CD4-positive, alpha-beta memory T cell (primary cell): ENCODE data around the gene IFNA17. TPM values are rescaled to one million over a fixed set of nuclear protein-coding genes. Genes with fewer than 3 reads are reported as not detected.
"Not testable (repeated sequence)": the region's sequence is repeated elsewhere in the genome, so short reads cannot be mapped to it uniquely, and the experiment has no call there.

Experiments used
- CTCF ChIA-PET: fragments of 350-600 bp; sonication (Branson Sonifier 250); formaldehyde crosslinking; loops from one replicate; lab custom pipeline; 2021; ENCODE audit warnings: inconsistent platforms; ENCODE audit not compliant: partially characterized antibody; lab: Charles Lee
- POLR2A ChIA-PET: fragments of 350-600 bp; sonication (Branson Sonifier 250); formaldehyde crosslinking; loops from one replicate; lab custom pipeline; 2021; ENCODE audit not compliant: partially characterized antibody; lab: Charles Lee
- DNase-seq, 5 donors: peaks; one replicate each; pipeline versions ENCODE4 v3.0.0 to v3.0.0-alpha.2; 2020 to 2022; ENCODE audit warnings: mixed read lengths in 1 of 5
- H3K27ac ChIP-seq: one replicate; pipeline ENCODE4 v1.7.0; 2013; ENCODE audit warnings: low read depth, low read length
- H3K27me3 ChIP-seq: 2 replicates; pipeline ENCODE4 v1.7.0; 2013; ENCODE audit warnings: mild to moderate bottlenecking, low read length, moderate library complexity; ENCODE audit not compliant: insufficient read depth
- H3K36me3 ChIP-seq: 2 replicates; pipeline ENCODE4 v1.7.0; 2013; ENCODE audit warnings: mild to moderate bottlenecking, low read length, moderate library complexity; ENCODE audit not compliant: insufficient read depth
- H3K4me1 ChIP-seq: 2 replicates; pipeline ENCODE4 v1.7.0; 2013; ENCODE audit warnings: mild to moderate bottlenecking, low read length, moderate library complexity; ENCODE audit not compliant: insufficient read depth
- H3K4me3 ChIP-seq, 2 donors: one replicate each; pipeline ENCODE4 v1.7.0; 2013; ENCODE audit warnings: low read length in 2 of 2, mild to moderate bottlenecking in 1 of 2
- H3K9me3 ChIP-seq, 2 donors: one replicate each; pipeline ENCODE4 v1.7.0; 2013; ENCODE audit warnings: low read length in 2 of 2, control low read depth in 1 of 2; ENCODE audit not compliant: control insufficient read depth in 1 of 2
- H3K27ac Mint-ChIP-seq, 7 donors: one replicate each; pipeline ENCODE4 v1.8.0; 2020 to 2021; ENCODE audit warnings: mixed read lengths in 7 of 7, mild to moderate bottlenecking in 6 of 7, inconsistent platforms in 3 of 7, moderate library complexity in 3 of 7
- H3K27me3 Mint-ChIP-seq, 2 donors: one replicate each; pipeline ENCODE4 v1.8.0; 2020 to 2021; ENCODE audit warnings: mixed read lengths in 2 of 2
- H3K36me3 Mint-ChIP-seq, 2 donors: one replicate each; pipeline ENCODE4 v1.8.0; 2020 to 2021; ENCODE audit warnings: mixed read lengths in 2 of 2, inconsistent platforms in 1 of 2, mild to moderate bottlenecking in 1 of 2
- H3K4me1 Mint-ChIP-seq, 4 donors: one replicate each; pipeline ENCODE4 v1.8.0; 2020 to 2021; ENCODE audit warnings: mixed read lengths in 4 of 4, mild to moderate bottlenecking in 1 of 4
- H3K4me3 Mint-ChIP-seq, 8 donors: one replicate each; pipeline ENCODE4 v1.8.0; 2020 to 2021; ENCODE audit warnings: mixed read lengths in 8 of 8, mild to moderate bottlenecking in 7 of 8, moderate library complexity in 6 of 8, inconsistent platforms in 3 of 8
- H3K9me3 Mint-ChIP-seq, 8 donors: one replicate each; pipeline ENCODE4 v1.8.0; 2020 to 2021; ENCODE audit warnings: mixed read lengths in 8 of 8, mild to moderate bottlenecking in 5 of 8, inconsistent platforms in 3 of 8, moderate library complexity in 1 of 8
- intact Hi-C: fragments of 100-400 bp; cut with micrococcal nuclease; formaldehyde crosslinking; loops from one replicate; pipeline ENCODE4 v1.15.1; 2023
- polyA plus RNA-seq, 2 donors: library from polyadenylated mRNA; unstranded; fragments of 300-500 nt; fragmentation: Illumina TruSeq; gene quantifications; one replicate each; pipeline ENCODE4 v1.2.3, GENCODE V29; 2021
- total RNA-seq, 2 experiments: library from RNA; stranded (reverse); gene quantifications; one replicate each; pipeline ENCODE4 v1.2.3, GENCODE V29; 2021

Gene IFNA17
- total and polyA plus RNA-seq, 4 experiments from 2014 or later = not detected

- no peak overlapping the region for H3K4me3 ChIP-seq
- no peak overlapping the region for H3K27ac Mint-ChIP-seq
- ChIA-PET CTCF (interaction anchor here (0.8 to 3.0 kb wide), 14 partner anchors 12 to 538 kb away, joined by 3 to 18 read pairs (median 4); no protein-coding TSS in a partner anchor), POLR2A (no interaction called here)
- H3K27me3 Mint-ChIP-seq = peaks cover 5 to 12% of the 10 kb centered on the region in 2 donors
- no peaks in the 10 kb centered on the region for H3K27me3 ChIP-seq
- intact Hi-C loops = loop anchor here (1.0 kb wide), 1 partner anchor 536 kb away; no protein-coding TSS in a partner anchor
- H3K4me1 Mint-ChIP-seq = peaks cover 3 to 6% (median 5%) of the 10 kb centered on the region in 4 donors
- H3K4me3 Mint-ChIP-seq = peak overlapping the region in 3 of 8 donors; percentile 3 to 64 (median 54)
- H3K4me1 ChIP-seq = peaks cover 7% of the 10 kb centered on the region
- no peaks in the 10 kb centered on the region for H3K36me3 ChIP-seq
- H3K36me3 Mint-ChIP-seq = no peaks in the 10 kb centered on the region
- no peaks in the 10 kb centered on the region for H3K9me3 ChIP-seq
- peak; percentile 8 to 60 (median 22) for DNase-seq
- peaks cover 0 to 1% (median 0%) of the 10 kb centered on the region in 8 donors for H3K9me3 Mint-ChIP-seq
- H3K27ac ChIP-seq = no peak overlapping the region
Measured at GRCh38 chr9:21252721-21253547, 24.9 kb upstream of the IFNA17 start.

- H3K36me3 Mint-ChIP-seq = no peaks in the 10 kb centered on the region
- DNase-seq = no peak
- no peak overlapping the region for H3K27ac Mint-ChIP-seq
- no peak overlapping the region for H3K4me3 Mint-ChIP-seq
- CTCF ChIA-PET = interaction anchor here (1.1 to 3.0 kb wide), 8 partner anchors 13 to 146 kb away, joined by 3 to 18 read pairs (median 6); no protein-coding TSS in a partner anchor
- no peaks in the 10 kb centered on the region for H3K36me3 ChIP-seq
- H3K4me3 ChIP-seq = no peak overlapping the region
- H3K27me3 ChIP-seq = no peaks in the 10 kb centered on the region
- H3K4me1 ChIP-seq = peaks cover 7% of the 10 kb centered on the region
- peaks cover 5 to 12% of the 10 kb centered on the region in 2 donors for H3K27me3 Mint-ChIP-seq
- peaks cover 0 to 1% (median 0%) of the 10 kb centered on the region in 8 donors for H3K9me3 Mint-ChIP-seq
- intact Hi-C loops = no loop called here
- POLR2A ChIA-PET = no interaction called here
- no peaks in the 10 kb centered on the region for H3K9me3 ChIP-seq
- no peak overlapping the region for H3K27ac ChIP-seq
- H3K4me1 Mint-ChIP-seq = peaks cover 3 to 6% (median 5%) of the 10 kb centered on the region in 4 donors
Measured at GRCh38 chr9:21251638-21252037, 23.6 kb upstream of the IFNA17 start.

GRCh38 chr9:21251190-21251589, 23.2 kb upstream of the IFNA17 start:
- ChIA-PET POLR2A (no interaction called here), CTCF (interaction anchor here (1.1 to 3.0 kb wide), 5 partner anchors 16 to 147 kb away, joined by 4 to 18 read pairs (median 5); no protein-coding TSS in a partner anchor)
- Histone ChIP-seq H3K27me3 (no peaks in the 10 kb centered on the region), H3K4me3 (no peak overlapping the region), H3K9me3 (no peaks in the 10 kb centered on the region), H3K4me1 (peaks cover 7% of the 10 kb centered on the region), H3K36me3 (no peaks in the 10 kb centered on the region), H3K27ac (no peak overlapping the region)
- Mint-ChIP-seq H3K27ac (no peak overlapping the region), H3K27me3 (peaks cover 5 to 10% of the 10 kb centered on the region in 2 donors), H3K36me3 (no peaks in the 10 kb centered on the region), H3K4me3 (no peak overlapping the region), H3K4me1 (peaks cover 3 to 6% (median 5%) of the 10 kb centered on the region in 4 donors), H3K9me3 (peaks cover 0 to 2% (median 0%) of the 10 kb centered on the region in 8 donors)
- DNase-seq = no peak
- intact Hi-C loops = no loop called here

- ChIA-PET POLR2A (no interaction called here), CTCF (no interaction called here)
- Histone ChIP-seq H3K4me1 (no peaks in the 10 kb centered on the region), H3K27me3 (no peaks in the 10 kb centered on the region), H3K36me3 (no peaks in the 10 kb centered on the region), H3K4me3 (no peak overlapping the region), H3K27ac (no peak overlapping the region), H3K9me3 (no peaks in the 10 kb centered on the region)
- DNase-seq = no peak
- H3K9me3 Mint-ChIP-seq = peaks cover 0 to 4% (median 0%) of the 10 kb centered on the region in 8 donors
- no peak overlapping the region for H3K4me3 Mint-ChIP-seq
- H3K36me3 Mint-ChIP-seq = no peaks in the 10 kb centered on the region
- no peak overlapping the region for H3K27ac Mint-ChIP-seq
- no peaks in the 10 kb centered on the region for H3K4me1 Mint-ChIP-seq
- peaks cover 5 to 15% of the 10 kb centered on the region in 2 donors for H3K27me3 Mint-ChIP-seq
- intact Hi-C loops = no loop called here
Measured at GRCh38 chr9:21244836-21245235, 16.8 kb upstream of the IFNA17 start.

- POLR2A ChIA-PET = no interaction called here
- Histone ChIP-seq H3K27me3 (no peaks in the 10 kb centered on the region), H3K4me1 (peaks cover 5% of the 10 kb centered on the region), H3K36me3 (no peaks in the 10 kb centered on the region), H3K4me3 (no peak within 1 kb of the TSS), H3K9me3 (no peaks in the 10 kb centered on the region), H3K27ac (no peak within 1 kb of the TSS)
- Mint-ChIP-seq H3K9me3 (peaks cover 0 to 1% (median 0%) of the 10 kb centered on the region in 8 donors), H3K27me3 (peaks cover 2 to 15% of the 10 kb centered on the region in 2 donors), H3K36me3 (no peaks in the 10 kb centered on the region), H3K27ac (no peak within 1 kb of the TSS), H3K4me3 (no peak within 1 kb of the TSS), H3K4me1 (peaks cover 4 to 12% (median 7%) of the 10 kb centered on the region in 4 donors)
- intact Hi-C loops = loop anchor here (5.0 to 10.0 kb wide), 5 partner anchors 85 to 1212 kb away; no protein-coding TSS in a partner anchor
- no peak for DNase-seq
- CTCF ChIA-PET = no interaction called here
Measured at GRCh38 chr9:21239911-21240310, 11.9 kb upstream of the IFNA17 start, which contains the start of gene IFNA14. Gene IFNA14, minus strand, starts transcription at chr9:21240005. Its CDS starts 70 bp downstream, at chr9:21239935.

- Mint-ChIP-seq H3K4me1 (peaks cover 4 to 12% (median 7%) of the 10 kb centered on the region in 4 donors), H3K4me3 (peak overlapping the region in 5 of 8 donors; percentile 57 to 78 (median 66)), H3K27ac (peak overlapping the region in 1 of 7 donors; percentile 75)
- POLR2A ChIA-PET, H3K36me3 Mint-ChIP-seq, H3K9me3 Mint-ChIP-seq, H3K36me3 ChIP-seq, H3K4me3 ChIP-seq, H3K9me3 ChIP-seq, H3K4me1 ChIP-seq, H3K27ac ChIP-seq, H3K27me3 Mint-ChIP-seq, H3K27me3 ChIP-seq, DNase-seq: not testable (repeated sequence)
- CTCF ChIA-PET = interaction anchor here (0.6 to 3.7 kb wide), 23 partner anchors 13 to 545 kb away, joined by 3 to 21 read pairs (median 4); partner anchors contain the start of gene IFNW1
- intact Hi-C loops = loop anchor here (5.0 to 10.0 kb wide), 5 partner anchors 82 to 1216 kb away; no protein-coding TSS in a partner anchor
Measured at GRCh38 chr9:21236360-21236714, 8.3 kb upstream of the IFNA17 start.
